ENCODE data around the gene ETDC. TPM values are rescaled to one million over a fixed set of nuclear protein-coding genes. Genes with fewer than 3 reads are reported as not detected.
"Not testable (repeated sequence)": the region's sequence is repeated elsewhere in the genome, so short reads cannot be mapped to it uniquely, and the experiment has no call there.

ETDC gene
- total and polyA plus RNA-seq, 4 donors, result not detected

DNA sequence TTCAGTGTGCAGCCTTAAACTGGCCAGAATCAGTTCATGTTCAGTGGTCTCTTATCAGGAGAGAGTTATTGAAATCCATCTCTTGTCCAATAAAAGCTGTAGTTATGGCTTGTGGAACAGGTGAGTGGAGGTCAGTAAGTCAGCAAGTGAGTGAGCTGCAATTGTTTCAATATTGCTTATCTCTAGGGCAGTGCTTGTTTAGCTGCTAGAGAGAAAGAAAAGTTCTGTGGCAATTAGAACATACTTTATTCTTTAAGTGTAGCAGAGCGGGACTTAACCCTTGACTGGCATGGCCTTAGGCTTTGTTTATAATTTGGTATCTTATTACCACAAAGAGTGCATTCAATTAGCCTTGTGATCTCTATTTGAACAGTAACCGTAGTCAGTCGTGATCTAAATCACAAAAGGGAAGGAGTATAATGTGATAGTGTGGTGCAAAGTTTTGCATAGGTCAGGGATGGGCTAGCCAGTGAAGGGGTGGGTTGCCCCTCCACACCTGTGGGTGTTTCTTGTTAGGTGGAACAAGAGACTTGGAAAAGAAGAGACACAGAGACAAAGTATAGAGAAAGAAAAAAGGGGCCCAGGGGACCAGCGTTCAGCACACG lies 6.9 kb upstream of the ETDC start:
- 20% methylated on average over 1 of the region's 5 CpGs for WGBS (ENCODE audit: insufficient coverage)
- H3K27me3 ChIP-seq (ENCODE audit: control insufficient read depth, insufficient read depth, low read length), result no peaks in the 10 kb centered on the region
- no peak overlapping the region for H3K4me3 ChIP-seq (ENCODE audit: low read depth, low read length)
- no peaks in the 10 kb centered on the region for H3K4me1 ChIP-seq (ENCODE audit: control insufficient read depth, insufficient read depth, low read length)
- no peaks in the 10 kb centered on the region for H3K9me3 ChIP-seq (ENCODE audit: control insufficient read depth, insufficient read depth, low read length)
- no peaks in the 10 kb centered on the region for H3K36me3 ChIP-seq (ENCODE audit: control insufficient read depth, insufficient read depth, low read length)
- no peak for DNase-seq (ENCODE audit: low read depth in 4 of 6, low spot score in 6 of 6)
- H3K27ac ChIP-seq (ENCODE audit: low read depth, low read length), result no peak overlapping the region

DNA sequence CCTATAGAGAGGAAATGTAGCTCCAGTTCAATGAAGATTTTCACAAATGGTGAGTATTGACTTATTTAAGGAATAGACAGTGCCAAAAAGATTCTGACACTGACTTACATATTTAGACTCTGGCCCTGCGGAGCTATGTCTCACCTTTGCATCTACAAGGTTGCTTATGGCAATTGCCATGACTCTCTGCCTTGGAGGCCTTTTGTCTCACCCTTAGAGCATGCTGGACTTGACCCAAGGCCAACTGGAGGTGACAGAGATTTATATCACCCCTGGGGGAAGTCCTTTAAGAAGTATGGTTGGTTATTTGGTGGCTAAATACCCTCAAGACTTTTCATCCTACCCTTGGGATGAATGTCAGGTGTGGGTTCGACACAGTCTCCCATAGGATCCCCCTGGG lies 4.5 kb upstream of the ETDC start:
- Histone ChIP-seq H3K4me1 (ENCODE audit: control insufficient read depth, insufficient read depth, low read length) (no peaks in the 10 kb centered on the region), H3K36me3 (ENCODE audit: control insufficient read depth, insufficient read depth, low read length) (no peaks in the 10 kb centered on the region), H3K27ac (ENCODE audit: low read depth, low read length) (no peak overlapping the region), H3K9me3 (ENCODE audit: control insufficient read depth, insufficient read depth, low read length) (no peaks in the 10 kb centered on the region), H3K27me3 (ENCODE audit: control insufficient read depth, insufficient read depth, low read length) (no peaks in the 10 kb centered on the region), H3K4me3 (ENCODE audit: low read depth, low read length) (no peak overlapping the region)
- WGBS (ENCODE audit: insufficient coverage), result 40% methylated on average over 1 of the region's 2 CpGs
- no peak for DNase-seq (ENCODE audit: low read depth in 4 of 6, low spot score in 6 of 6)

DNA sequence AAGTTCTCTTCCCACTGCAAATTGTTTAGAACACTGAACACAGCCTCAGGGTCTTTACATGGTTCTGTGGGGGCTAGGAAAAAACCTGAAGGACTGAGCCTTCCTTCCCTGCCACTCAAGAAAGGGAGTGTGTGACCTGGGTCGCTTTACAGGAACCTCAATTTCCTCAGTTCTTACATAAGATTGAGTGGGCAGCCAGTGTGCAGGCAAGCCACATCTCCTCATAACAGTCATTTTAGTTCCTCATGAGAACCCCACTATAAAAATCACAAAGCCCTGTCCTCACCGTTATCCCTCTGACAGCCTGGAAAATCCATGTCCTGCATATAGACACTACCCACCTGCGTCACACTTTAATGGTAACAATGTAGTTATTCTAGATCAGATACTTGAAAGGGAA lies 2.1 kb upstream of the ETDC start:
- WGBS (ENCODE audit: insufficient coverage), result no CpG with 5 or more reads among the region's 3 CpGs
- H3K9me3 ChIP-seq (ENCODE audit: control insufficient read depth, insufficient read depth, low read length), result no peaks in the 10 kb centered on the region
- no peaks in the 10 kb centered on the region for H3K27me3 ChIP-seq (ENCODE audit: control insufficient read depth, insufficient read depth, low read length)
- no peaks in the 10 kb centered on the region for H3K36me3 ChIP-seq (ENCODE audit: control insufficient read depth, insufficient read depth, low read length)
- no peak overlapping the region for H3K4me3 ChIP-seq (ENCODE audit: low read depth, low read length)
- H3K4me1 ChIP-seq (ENCODE audit: control insufficient read depth, insufficient read depth, low read length), result no peaks in the 10 kb centered on the region
- no peak overlapping the region for H3K27ac ChIP-seq (ENCODE audit: low read depth, low read length)
- DNase-seq (ENCODE audit: low read depth in 4 of 6, low spot score in 6 of 6), result no peak

DNA sequence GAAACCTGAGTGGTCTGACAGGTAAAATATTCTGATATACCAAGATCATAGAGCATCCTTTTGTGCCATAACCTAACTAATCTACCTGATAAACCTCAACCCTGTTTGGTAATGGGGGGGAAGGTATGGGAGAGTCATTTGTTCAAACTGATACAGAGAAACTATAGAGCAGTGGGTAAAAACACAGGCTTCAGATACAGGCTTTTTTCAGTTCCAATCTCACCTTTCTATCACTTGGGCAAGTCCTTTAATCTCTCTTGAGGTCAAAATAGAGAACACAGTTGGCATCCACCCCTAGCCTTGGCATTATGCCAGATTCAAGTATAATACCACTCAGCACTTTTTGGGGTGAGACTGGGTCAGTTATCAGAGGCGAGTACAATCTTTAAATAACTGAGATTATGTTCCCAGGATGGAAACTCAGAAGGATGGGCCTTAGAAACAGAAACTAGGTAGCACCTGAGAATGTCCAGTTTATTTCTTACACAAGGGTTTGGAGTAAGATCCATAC lies 880 bp upstream of the ETDC start:
- Histone ChIP-seq H3K4me1 (ENCODE audit: control insufficient read depth, insufficient read depth, low read length) (no peaks in the 10 kb centered on the region), H3K27ac (ENCODE audit: low read depth, low read length) (no peak overlapping the region), H3K4me3 (ENCODE audit: low read depth, low read length) (no peak overlapping the region), H3K36me3 (ENCODE audit: control insufficient read depth, insufficient read depth, low read length) (no peaks in the 10 kb centered on the region), H3K27me3 (ENCODE audit: control insufficient read depth, insufficient read depth, low read length) (no peaks in the 10 kb centered on the region), H3K9me3 (ENCODE audit: control insufficient read depth, insufficient read depth, low read length) (no peaks in the 10 kb centered on the region)
- DNase-seq (ENCODE audit: low read depth in 4 of 6, low spot score in 6 of 6), result no peak
- WGBS (ENCODE audit: insufficient coverage), result no CpG with 5 or more reads among the region's 1 CpG

DNA sequence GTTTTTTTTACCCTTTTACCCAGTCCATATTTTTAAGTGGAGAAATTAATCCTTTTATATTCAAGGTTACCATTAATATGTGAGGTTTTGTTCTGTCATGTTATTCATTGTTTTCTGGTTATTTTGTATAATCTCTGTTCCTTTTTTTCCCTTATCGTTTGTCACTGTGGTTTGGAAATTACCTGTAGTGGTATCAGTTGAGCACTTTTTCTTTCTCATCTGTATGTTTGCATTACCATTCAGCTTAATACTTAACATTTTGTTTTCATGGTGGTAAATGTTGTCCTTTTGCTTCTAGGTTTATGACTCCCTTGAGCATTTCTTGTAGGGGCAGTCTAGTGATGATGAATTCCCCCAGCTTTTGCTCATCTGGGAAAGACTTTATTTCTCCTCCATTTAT lies 6.6 kb downstream of the ETDC start:
- no peaks in the 10 kb centered on the region for H3K27me3 ChIP-seq (ENCODE audit: control insufficient read depth, insufficient read depth, low read length)
- no peaks in the 10 kb centered on the region for H3K36me3 ChIP-seq (ENCODE audit: control insufficient read depth, insufficient read depth, low read length)
- WGBS (ENCODE audit: insufficient coverage), result no CpG with 5 or more reads among the region's 1 CpG
- no peak overlapping the region for H3K27ac ChIP-seq (ENCODE audit: low read depth, low read length)
- H3K4me3 ChIP-seq (ENCODE audit: low read depth, low read length), result no peak overlapping the region
- H3K9me3 ChIP-seq (ENCODE audit: control insufficient read depth, insufficient read depth, low read length), result no peaks in the 10 kb centered on the region
- no peaks in the 10 kb centered on the region for H3K4me1 ChIP-seq (ENCODE audit: control insufficient read depth, insufficient read depth, low read length)
- DNase-seq (ENCODE audit: low read depth in 4 of 6, low spot score in 6 of 6), result no peak

DNA sequence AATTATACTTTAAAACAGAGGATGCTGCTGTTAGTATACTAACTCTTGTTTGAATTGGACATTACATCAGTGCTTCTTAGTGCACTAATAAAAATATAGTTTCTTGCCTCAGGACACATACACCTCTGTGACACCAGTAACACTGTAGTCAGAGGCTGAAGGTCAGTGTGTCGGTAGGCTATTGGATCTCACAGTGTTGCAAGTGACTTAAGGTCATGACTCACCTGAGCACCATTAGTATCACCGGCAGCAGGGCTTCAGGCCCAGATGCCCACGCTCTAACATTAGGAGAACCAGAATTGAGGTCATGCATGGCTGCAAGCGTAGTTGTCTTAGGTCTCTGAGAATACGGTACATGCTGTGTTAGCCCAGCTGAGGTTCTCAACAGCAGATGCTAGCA lies 15.2 kb downstream of the ETDC start:
- WGBS (ENCODE audit: insufficient coverage), result 71% methylated on average over 5 of the region's 5 CpGs
- no peaks in the 10 kb centered on the region for H3K9me3 ChIP-seq (ENCODE audit: control insufficient read depth, insufficient read depth, low read length)
- no peak overlapping the region for H3K4me3 ChIP-seq (ENCODE audit: low read depth, low read length)
- H3K27ac ChIP-seq (ENCODE audit: low read depth, low read length), result no peak overlapping the region
- no peaks in the 10 kb centered on the region for H3K36me3 ChIP-seq (ENCODE audit: control insufficient read depth, insufficient read depth, low read length)
- DNase-seq (ENCODE audit: low read depth in 4 of 6, low spot score in 6 of 6), result no peak
- H3K27me3 ChIP-seq (ENCODE audit: control insufficient read depth, insufficient read depth, low read length), result no peaks in the 10 kb centered on the region
- no peaks in the 10 kb centered on the region for H3K4me1 ChIP-seq (ENCODE audit: control insufficient read depth, insufficient read depth, low read length)

DNA sequence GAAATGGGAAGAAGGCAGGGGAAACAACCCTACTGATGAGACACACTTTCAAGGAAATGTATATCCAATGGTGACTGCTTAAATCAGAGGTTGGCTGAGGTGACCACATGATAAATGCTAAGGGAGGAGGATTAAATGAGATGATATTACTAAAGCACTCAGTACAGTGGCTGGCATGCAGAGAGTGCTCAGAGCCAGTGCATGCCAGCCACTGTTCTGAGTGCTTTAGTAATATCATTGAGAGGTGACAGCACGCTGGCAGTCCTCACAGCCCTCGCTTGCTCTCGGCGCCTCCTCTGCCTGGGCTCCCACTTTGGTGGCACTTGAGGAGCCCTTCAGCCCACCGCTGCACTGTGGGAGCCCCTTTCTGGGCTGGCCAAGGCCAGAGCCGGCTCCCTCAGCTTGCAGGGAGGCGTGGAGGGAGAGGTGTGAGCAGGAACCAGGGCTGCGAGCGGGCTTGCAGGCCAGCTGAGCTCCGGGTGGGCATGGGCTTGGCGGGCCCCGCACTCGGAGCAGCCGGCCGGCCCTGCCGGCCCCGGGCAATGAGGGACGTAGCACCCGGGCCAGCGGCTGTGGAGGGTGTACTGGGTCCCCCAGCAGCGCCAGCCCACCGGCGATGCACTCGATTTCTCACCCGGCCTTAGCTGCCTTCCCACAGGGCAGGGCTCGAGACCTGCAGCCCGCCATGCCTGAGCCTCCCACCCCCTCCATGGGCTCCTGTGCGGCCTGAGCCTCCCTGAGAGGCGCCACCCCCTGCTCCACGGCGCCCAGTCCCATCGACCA lies 15.9 kb downstream of the ETDC start:
- not testable (repeated sequence) for DNase-seq (ENCODE audit: low read depth in 4 of 6, low spot score in 6 of 6); H3K27me3 ChIP-seq (ENCODE audit: control insufficient read depth, insufficient read depth, low read length); H3K27ac ChIP-seq (ENCODE audit: low read depth, low read length); H3K4me1 ChIP-seq (ENCODE audit: control insufficient read depth, insufficient read depth, low read length); H3K4me3 ChIP-seq (ENCODE audit: low read depth, low read length); H3K36me3 ChIP-seq (ENCODE audit: control insufficient read depth, insufficient read depth, low read length); H3K9me3 ChIP-seq (ENCODE audit: control insufficient read depth, insufficient read depth, low read length)
- 96% methylated on average over 14 of the region's 32 CpGs for WGBS (ENCODE audit: insufficient coverage)

DNA sequence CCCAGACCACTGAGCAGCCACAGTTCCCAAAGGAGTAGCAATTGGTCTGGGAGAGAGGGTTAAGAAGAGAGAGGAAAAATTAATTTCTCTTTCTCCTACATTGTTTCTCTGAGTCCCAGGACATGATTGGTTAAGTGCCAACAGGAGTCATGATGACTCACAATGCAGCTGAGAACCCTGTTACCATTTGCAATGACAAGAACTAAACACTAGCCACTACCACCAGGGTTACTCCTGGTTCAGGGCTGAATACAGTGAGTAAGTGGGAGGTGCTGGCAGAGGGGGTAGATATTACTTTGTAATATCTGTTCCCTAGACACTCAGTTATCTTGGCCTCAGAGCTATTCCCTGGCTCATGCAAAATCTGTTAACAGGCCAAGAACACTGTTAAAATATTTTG lies 18.0 kb downstream of the ETDC start:
- no peaks in the 10 kb centered on the region for H3K27me3 ChIP-seq (ENCODE audit: control insufficient read depth, insufficient read depth, low read length)
- H3K4me3 ChIP-seq (ENCODE audit: low read depth, low read length), result no peak overlapping the region
- no peak overlapping the region for H3K27ac ChIP-seq (ENCODE audit: low read depth, low read length)
- no peaks in the 10 kb centered on the region for H3K4me1 ChIP-seq (ENCODE audit: control insufficient read depth, insufficient read depth, low read length)
- no peak for DNase-seq (ENCODE audit: low read depth in 4 of 6, low spot score in 6 of 6)
- no peaks in the 10 kb centered on the region for H3K36me3 ChIP-seq (ENCODE audit: control insufficient read depth, insufficient read depth, low read length)
- H3K9me3 ChIP-seq (ENCODE audit: control insufficient read depth, insufficient read depth, low read length), result no peaks in the 10 kb centered on the region

DNA sequence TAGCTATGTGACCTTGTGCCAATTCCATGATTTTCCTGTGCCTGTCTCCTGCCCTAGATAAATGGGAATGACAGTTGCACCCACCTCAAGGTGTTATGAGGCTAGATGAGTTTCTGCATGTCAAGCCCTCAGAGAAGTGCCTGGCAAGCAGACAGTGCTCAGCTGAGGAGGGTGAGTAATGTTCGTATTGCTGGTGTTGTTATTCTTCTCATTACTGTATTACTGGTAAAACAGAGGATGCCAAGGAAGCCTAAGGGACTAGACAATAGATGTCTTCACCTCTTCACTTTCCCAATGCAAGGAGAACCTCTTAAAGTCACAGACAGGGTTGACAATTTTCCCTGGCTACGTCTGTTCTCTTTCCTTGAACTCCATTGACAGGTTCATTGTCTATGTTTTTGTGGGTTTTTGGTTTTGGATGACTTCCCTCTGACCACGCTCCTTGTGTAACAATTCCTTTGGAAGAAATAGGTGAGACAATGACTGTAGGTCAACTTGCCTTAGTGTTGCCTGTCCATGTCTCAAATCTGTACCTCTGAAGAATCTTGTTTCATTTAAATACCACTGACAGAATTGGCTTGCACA lies 19.2 kb downstream of the ETDC start:
- WGBS (ENCODE audit: insufficient coverage), result no CpG with 5 or more reads among the region's 3 CpGs
- no peak for DNase-seq (ENCODE audit: low read depth in 4 of 6, low spot score in 6 of 6)
- Histone ChIP-seq H3K9me3 (ENCODE audit: control insufficient read depth, insufficient read depth, low read length) (no peaks in the 10 kb centered on the region), H3K36me3 (ENCODE audit: control insufficient read depth, insufficient read depth, low read length) (no peaks in the 10 kb centered on the region), H3K27ac (ENCODE audit: low read depth, low read length) (no peak overlapping the region), H3K4me1 (ENCODE audit: control insufficient read depth, insufficient read depth, low read length) (no peaks in the 10 kb centered on the region), H3K27me3 (ENCODE audit: control insufficient read depth, insufficient read depth, low read length) (no peaks in the 10 kb centered on the region), H3K4me3 (ENCODE audit: low read depth, low read length) (no peak overlapping the region)

DNA sequence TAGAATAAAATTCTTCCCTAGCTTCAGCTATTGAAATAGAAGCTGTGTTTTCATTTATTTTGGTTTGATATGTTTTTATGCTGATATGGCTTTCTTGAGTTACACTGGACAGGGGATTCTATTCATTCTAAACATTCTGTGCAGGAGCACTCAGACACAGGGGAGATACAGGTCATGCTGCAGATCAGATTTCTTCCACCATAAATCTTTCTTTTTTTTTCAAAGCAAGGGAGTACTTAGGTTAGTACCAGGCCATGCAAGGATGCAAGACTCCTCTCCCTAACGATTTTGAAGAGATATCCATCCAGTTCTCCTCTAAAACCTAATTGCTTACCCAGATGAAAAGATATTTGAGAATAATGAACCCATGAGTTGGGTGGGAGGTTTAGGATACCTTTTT lies 21.4 kb downstream of the ETDC start:
- H3K9me3 ChIP-seq (ENCODE audit: control insufficient read depth, insufficient read depth, low read length), result no peaks in the 10 kb centered on the region
- no peaks in the 10 kb centered on the region for H3K36me3 ChIP-seq (ENCODE audit: control insufficient read depth, insufficient read depth, low read length)
- no peak for DNase-seq (ENCODE audit: low read depth in 4 of 6, low spot score in 6 of 6)
- WGBS (ENCODE audit: insufficient coverage), result no CpG with 5 or more reads among the region's 1 CpG
- H3K4me3 ChIP-seq (ENCODE audit: low read depth, low read length), result no peak overlapping the region
- no peak overlapping the region for H3K27ac ChIP-seq (ENCODE audit: low read depth, low read length)
- no peaks in the 10 kb centered on the region for H3K4me1 ChIP-seq (ENCODE audit: control insufficient read depth, insufficient read depth, low read length)
- peaks cover 2% of the 10 kb centered on the region for H3K27me3 ChIP-seq (ENCODE audit: control insufficient read depth, insufficient read depth, low read length)
